SHP77 (cell line): ENCODE data around the gene CCNL2.
A peak's percentile ranks its signal among the peaks of the same experiment; 100 is the strongest.
"Not testable (repeated sequence)": the region's sequence is repeated elsewhere in the genome, so short reads cannot be mapped to it uniquely, and the experiment has no call there.

Source experiments
- DNase-seq, 2 experiments: peaks; one replicate each; lab custom pipeline; 2025; lab: John Stamatoyannopoulos, UW

Gene CCNL2

DNA sequence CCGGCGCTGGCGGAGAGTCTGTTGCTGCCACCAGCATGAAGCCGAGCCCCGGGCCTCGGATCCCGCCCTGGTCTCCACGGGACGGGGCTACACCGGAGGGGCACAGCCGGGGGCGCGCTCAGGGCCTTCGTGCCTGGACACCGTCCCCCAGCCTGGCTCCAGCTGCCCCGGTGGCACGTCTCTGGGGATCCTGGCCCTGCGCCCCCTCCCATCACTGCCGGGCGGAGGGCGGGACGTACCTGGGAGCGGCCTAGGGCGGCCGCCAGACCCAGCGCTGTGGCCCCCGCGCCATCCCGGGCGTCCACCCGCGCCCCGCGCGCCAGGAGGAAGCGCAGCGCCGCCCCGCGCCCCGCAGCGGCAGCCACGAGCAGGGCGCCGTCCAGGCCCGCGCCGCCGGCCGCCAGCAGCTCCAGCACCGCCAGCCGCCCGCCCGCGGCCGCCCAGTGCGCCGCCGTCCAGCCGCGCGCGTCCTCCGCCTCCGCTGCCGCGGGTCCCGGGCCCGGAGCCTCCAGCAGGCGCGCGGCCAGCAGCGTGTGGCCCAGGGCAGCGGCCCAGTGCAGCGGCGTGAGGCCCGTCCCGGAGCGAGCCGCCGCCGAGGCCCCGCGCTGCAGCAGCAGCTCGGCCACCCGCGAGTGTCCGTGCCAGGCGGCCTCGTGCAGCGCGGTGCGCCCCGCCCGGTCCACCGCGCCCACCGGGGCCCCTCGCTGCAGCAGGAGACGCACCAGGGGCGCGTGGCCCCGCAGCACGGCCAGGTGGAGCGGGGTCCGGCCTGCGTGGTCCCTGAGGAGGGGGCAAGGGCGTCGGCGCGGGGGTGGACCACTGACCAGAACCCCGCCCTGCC, 20.9 kb upstream of the CCNL2 start:
- no peak for DNase-seq

DNA sequence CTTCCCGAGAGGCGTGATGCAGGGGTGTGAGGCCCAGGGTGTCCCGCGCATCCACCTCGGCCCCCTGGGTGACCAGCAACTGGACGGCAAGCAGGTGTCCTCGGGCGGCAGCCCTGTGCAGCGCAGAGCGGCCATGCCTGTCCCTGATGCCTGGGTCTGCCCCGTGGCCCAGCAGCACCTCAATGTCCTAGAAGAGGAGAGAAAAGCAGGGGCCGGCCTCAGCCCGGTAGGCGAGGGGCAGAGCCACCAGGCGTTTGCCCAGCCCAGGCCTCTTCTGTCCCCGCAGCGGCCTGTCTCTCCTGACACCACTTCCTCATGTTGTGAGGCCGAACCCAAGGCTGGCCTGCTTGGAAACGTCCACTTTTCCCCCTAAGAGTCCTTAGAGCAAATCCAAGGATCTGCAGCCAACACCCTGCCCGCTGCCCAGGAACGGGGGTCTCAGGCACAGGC, 20.3 kb upstream of the CCNL2 start:
- DNase-seq: no peak

DNA sequence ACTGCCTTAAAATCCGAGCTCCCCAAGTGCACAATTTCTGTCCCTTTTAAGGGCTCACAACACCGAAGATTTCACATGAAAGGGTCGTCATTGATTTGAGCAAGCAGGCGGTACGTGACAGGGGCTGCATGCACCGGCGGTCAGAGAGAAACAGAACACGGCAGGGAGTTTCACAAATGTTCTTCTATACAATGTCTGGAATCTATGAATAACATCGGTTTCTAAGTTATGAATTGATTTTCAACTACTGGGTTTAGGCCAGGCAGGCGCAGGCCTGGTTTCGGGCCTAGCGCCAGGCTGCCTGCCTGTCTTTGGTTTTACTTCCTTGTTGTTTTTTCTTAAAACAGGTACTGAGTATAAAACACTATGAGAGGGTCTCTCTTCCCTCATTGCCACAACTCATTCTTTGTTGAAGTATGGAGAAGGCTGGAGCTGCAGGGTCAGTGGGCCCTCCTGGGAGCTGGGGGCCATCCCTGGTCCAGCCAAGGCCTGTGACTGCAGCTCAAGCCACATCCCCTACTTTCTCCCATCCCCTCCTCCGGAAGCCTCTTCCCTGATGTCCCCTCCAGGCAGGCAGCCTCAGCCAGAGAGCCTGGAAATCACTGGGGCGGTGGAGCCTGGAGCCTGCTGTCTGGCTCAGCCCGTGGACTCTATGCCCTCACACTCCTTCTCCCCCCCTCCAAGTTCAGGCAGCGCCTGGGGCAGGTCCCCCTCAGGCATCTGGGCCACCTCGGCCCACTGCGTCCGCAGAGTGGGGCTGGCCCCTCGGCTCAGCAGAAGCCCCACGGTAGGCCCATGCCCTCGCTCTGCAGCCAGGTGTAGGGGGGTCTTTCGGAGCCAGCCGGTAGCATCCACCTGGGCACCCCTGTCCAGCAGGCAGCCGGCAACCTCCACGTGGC, 19.6 kb upstream of the CCNL2 start:
- no peak for DNase-seq

DNA sequence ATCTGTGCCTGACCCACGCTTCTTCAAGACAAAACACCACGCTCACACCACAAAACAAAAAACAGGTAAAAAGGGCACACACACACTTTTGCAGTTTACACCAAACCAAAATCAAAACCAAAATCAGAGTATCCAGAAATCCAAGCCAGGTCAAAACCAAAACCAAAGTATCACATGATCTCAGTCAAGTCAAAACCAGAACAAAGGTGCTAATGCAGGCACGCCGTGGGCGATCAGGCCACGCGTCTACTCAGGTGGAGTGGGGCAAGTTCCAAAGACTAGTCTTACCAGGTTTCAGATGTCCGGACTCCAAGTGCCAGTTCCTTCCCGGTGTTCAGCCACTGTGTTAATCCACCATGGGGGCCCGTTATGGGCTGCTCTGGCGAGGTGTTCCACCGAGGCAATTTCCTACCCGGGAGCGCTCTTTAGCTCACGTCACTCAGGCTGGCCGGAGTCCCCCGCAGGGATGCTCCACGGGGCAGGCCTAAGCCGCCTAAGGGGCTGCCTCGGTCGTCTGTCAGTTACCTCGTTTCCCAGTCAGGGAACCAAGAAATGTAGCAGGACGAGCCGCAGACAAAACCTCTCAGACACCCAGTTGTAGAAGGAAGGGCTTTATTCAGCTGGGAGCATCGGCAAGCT, 18.8 kb upstream of the CCNL2 start:
- not testable (repeated sequence) for DNase-seq

DNA sequence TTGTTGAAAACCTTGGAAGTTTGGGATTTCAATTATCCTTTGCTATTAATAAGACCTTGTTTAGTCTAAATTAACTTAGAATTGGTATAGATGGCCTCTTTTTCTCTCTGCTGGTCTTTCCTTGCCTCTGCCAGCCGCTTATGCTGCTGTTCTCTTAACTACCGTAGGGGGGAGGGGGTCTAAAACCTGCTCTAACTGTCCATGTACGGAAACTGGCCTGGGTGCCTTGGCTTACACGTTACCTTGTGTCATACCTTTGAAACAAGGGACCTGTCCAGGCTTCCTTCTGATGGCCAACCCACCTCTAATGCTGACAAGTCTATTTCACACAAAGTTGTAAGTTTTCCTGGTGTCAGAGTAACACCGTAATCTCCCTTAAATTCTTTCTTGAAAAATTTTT, 18.3 kb upstream of the CCNL2 start:
- DNase-seq: not testable (repeated sequence)

DNA sequence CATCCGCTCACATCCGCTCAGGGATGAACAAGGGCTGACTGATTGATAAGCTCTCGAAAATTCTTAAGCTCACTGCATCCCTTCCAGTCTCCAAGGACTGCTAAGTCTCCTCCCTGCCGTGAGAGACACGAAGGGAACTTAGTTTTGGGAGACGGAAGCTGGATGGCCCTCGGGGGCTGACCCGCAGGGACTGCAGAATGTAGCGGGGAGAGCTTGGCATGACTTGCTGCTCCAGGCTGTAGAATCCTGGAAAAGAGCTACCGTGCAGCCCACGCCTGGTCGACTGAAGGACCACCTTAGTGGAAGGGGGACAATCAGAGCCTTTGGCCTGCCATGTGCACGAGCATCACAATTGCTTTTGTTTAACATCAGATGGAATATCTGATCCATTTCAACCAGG, 16.6 kb upstream of the CCNL2 start:
- no peak for DNase-seq

DNA sequence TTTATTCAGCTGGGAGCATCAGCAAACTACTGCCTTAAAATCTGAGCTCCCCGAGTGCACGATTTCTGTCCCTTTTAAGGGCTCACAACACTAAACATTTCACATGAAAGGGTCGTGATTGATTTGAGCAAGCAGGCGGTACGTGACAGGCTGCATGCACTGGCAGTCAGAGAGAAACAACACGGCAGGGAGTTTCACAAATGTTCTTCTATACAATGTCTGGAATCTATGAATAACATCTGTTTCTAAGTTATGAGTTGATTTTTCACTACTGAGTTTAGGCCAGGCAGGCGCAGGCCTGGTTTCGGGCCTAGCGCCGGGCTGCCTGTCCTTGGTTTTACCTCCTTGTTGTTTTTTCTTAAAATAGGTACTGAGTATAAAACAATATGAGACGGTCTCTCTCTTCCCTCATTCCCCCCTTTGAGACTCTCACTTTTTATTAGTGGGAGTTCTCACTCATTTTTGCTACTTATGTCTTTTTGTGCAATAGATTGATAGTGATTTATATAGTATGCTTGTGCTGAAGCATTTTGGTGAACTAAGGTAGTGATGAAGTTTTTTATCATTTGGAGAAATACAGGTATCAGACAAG, 13.3 kb upstream of the CCNL2 start:
- not testable (repeated sequence) for DNase-seq

DNA sequence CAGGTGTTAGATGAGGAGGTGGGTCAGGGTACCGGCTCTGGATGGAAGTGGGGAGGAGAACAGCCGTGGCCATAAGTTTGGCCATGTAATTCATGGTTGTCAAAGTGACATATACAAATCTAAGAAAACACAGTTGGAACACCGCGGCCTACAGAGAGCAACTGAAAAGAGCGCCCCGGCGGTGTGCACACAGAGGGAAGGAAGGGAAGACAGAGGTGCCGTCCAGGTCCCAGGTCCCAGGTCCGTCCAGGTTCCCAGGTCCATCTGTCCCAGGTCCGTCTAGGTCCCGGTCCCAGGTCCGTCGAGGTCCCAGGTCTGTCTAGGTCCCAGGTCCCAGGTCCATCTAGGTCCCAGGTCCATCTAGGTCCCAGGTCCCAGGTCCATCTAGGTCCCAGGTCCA, 12.5 kb upstream of the CCNL2 start:
- DNase-seq: no peak

DNA sequence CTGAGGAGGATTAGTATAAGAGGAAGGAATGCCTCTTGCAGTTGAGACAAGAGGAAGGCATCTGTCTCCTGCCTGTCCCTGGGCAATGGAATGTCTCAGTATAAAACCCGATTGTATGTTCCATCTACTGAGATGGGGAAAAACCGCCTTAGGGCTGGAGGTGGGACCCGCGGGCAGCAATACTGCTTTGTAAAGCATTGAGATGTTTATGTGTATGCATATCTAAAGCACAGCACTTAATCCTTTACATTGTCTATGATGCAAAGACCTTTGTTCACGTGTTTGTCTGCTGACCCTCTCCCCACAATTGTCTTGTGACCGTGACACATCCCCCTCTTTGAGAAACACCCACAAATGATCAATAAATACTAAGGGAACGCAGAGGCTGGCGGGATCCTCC, 11.1 kb upstream of the CCNL2 start:
- not testable (repeated sequence) for DNase-seq

DNA sequence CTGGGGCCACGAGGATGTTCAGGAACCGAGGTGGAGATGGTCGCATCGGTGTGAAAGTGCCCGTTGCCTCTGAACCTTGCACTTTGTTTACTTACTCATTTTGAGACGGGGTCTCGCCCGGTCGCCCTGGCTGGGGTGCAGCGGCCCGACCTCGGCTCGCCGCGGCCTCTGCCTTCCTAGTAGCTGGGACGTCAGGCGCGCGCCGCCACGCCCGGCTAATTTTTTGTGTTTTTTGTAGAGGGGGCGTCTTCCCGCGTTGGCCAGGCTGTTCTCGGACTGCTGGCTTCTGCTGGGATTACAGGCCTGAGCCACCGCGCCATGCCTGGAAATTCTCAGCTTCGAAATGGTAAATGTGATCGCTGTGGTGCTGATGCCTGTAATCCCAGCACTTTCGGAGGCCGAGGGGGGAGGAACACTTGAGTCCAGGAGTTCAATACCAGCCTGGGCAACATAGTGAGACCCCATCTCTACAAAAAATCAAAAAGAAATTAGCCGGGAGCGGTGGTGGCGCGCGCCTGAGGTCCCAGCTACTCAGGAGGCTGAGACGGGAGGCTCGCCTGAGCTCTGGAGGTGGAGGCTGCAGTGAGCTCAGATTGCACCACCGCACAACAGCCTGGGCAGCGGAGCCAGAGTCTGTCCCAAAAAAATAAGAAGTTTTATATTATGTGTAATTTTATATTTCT, 8.6 kb upstream of the CCNL2 start:
- no peak for DNase-seq

DNA sequence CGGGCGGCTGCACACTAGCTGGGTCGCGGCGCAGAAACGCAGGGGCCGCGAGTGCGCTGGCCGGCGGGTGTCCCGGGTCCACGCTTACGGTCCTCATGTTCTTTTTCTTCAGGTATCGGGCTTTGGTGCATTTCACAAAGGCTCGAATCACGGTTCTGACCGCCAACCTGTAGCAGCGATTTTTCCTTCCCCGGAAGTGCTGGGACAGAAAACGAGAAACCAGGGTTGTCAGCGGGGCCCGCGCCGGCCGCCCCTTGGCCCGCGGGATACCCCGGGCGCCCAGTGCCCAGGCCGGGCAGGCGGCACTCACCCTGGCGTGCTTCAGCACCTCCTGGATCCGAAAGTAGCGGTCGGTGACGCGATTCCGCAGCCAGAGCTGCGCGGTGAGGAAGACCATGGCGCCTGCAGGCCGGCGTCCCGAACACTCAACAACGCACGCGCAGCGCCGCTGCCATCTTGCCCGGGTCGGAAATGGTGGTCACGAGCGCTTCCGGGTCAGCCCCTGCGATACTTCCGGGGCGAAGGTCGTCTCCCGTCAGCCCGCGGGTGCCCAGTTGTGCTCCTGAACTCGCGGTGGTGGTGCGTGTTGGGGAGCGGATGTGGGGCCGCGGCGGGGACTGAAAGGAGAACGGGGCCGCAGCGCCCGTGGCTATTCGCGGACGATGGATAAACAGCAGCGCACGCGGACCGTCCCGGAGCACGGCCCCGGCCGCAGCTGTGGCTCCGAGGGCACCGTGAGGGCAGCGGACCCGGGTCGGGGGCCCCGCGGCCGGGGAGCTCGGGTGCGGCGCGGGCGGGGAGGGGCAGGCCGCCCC, 7.9 kb upstream of the CCNL2 start, which contains the start of gene MRPL20:
MRPL20 (minus strand) TSS at position 473 of the 815 bp plus-strand sequence; CDS start at position 397, 76 bp downstream.
- DNase-seq: peak; percentile 85 to 91

DNA sequence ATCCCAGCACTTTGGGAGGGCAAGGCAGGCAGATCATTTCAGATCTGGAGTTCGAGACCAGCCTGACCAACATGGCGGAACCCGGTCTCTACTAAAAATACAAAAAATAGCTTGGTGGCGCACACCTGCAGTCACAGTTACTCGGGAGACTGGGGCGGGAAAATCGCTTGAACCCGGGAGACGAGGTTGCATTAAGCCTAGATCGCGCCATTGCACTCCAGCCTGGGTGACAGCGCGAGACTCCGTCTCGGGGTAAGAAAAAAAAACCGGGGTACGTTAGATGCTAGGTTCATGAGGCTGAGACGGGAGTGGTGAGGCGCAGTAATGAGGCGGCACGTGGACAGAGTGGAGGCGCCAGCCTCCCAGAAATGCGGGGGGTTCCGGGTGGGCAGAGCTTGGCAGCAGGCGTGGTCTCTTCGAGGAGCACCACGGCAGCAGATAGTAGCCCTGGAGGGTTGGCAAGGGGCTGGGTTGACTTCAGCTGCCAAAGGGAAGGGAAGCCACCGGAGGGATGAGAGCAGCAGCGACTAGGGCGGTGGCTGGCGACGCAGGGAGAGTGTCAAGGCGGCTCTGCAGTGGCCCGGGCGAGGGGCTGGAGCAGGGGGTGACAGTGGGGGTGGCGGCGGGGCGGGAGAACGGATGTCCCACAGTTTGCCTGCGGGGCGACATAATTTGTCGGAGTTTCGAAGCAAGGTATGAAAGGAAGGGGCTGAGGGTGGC, 7.1 kb upstream of the CCNL2 start:
- no peak for DNase-seq

DNA sequence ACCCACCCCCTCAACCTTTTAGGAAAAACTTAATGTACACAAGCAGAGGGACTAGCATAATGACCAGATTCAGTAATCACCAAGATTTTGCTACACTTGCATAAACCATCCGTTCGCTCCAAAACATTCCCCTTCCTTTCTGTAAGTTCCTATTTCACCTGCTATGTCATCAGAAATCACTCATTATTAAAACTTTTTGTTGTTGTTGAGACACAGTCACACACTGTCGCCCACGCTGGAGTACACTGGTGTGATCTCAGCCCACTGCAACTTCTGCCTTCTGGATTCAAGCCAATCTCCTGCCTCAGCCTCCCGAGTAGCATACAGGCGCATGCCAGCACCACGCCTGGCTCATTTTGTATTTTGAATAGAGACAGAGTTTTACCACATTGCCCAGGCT, 4.5 kb upstream of the CCNL2 start:
- DNase-seq: no peak

DNA sequence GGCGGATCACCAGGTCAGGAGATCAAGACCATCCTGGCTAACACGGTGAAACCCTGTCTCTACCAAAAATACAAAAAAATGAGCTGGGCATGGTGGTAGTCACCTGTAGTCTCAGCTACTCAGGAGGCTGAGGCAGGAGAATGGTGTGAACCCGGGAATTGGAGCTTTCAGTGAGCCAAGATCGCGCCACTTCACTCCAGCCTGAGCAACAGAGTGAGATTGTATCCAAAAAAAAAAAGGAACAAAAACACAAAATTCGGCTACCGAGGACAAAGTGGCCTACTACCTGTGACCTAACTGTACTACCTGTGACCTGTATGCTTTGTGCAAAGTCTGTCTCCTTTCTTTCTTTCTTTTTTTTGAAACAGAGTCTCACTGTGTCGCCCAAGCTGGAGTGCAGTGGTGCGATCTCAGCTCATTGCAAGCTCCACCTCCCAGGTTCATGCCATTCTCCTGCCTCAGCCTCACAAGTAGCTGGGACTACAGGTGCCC, 3.8 kb upstream of the CCNL2 start:
- not testable (repeated sequence) for DNase-seq

DNA sequence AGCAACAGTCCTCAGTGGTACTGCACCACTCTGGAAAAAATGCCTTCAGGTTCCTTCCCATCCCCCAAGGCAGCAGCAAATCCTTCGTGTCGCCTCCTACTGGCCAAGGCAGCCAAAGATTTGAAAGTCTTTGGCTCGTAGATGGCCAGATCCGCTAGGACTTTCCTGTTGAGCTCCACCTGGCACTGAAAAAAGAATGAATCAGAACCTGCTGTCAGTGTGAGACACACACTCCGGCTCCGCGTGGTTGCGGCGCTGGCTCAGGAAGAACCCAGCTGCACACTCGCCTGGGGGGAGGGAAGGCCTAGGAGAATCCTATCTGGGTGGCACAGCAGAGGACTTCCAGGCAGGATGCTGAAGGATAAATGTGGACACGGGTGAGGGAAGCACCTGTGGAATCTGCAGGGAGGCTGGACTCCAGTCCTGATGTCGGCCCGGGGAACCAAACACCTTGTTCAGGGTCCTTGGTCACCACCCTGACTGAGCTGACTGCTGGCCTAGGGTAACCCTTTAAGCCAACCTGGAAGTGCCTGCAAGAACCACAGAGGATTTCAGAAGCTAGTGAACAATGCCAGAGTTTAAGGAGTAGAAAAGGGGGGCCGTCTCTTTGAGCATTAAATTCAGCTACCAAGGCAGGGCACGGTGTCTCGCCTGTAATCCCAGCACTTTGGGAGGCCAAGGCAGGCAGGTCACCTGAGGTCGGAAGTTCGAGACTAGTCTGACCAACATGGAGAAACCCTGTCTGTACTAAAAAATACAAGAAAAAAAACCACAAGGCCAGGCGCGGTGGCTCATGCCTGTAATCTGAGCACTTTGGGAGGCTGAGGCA, 3.2 kb upstream of the CCNL2 start:
- peak; percentile 34 to 45 for DNase-seq

DNA sequence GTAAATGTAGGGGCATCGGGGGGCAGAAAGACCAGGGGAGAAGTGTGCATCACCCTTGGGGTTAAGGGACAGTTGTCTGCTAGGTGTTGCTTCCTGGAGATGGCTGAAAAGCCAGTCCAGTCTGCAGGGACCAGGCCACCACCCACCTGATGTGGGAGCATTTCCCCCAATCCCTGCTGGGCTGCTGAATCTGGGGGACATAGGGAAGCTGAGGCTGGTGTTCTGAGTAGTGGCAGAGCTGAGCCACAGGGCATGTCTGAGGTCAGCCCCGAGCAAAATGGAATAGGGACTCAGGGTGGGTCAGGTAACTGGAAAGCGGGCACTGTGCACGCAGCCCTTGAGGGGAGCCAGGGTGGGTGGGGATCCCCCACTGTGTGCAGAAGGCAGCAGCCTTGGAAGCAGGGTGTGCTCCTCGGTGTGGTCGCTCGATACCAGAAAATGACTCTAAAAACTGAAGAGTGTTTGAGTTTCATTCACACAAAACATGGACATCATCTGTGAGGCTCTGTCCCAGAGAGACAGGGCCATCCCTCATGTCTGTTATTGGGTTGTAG, 2.4 kb upstream of the CCNL2 start:
- no peak for DNase-seq

DNA sequence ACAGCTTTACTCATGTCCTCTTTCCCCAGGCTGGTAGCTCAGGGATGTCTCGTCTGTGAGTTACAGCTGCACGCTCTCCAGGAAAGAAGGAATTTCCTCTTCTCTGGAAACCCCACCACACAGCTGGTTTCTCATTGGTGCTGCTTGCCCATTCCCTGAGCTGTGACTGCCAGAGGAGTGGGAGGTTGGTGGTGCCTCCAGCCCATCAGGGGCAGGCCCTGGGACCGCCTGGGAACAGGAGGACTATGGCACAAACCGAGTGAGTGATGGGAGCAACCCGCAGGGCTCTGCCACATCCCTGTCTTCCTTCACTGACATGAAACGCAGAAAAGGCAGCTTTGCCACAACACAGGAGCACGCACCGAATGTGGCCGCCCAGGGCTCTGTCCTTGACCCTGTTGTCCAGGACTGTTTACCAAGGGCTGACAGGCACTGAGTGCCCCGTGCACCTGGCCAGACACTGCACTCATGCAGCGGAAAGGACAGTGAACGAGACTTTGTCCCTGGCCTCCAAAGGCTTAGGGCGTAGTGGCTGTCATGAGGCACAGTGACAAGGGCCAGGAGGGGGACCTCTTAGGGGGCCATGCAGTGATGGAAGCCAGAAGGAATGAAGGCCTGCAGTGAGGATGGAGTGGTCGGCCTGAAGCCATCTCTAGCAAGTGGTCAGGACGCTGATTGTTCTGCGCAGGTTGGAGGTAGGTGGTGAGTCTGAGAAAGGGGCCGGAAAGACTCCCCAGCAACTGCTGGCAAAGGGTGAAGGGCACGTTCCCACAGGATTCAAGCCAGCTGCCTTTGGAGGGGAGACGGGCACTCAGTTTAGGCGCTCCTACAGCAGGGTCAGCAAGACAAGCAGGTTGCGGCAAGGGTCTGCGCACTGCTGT, 1.7 kb upstream of the CCNL2 start:
- DNase-seq: no peak
